G401 (cell line): Measurements from ENCODE around the gene LONP2. TPM values are rescaled to one million over a fixed set of nuclear protein-coding genes. Genes with fewer than 3 reads are reported as not detected.

Source experiments
- total RNA-seq: library from RNA; depleted of rRNA; stranded (reverse); fragments of >200 nt; shearing (Covaris generic); gene quantifications from 2 replicates; pipeline ENCODE4 v1.2.3, GENCODE V29; 2014; rRNA removed

LONP2 gene
- total RNA-seq, 1 experiment from 2014 or later = 36.1 TPM

Other genes starting within 250 kb of the LONP2 start
- not detected in 2 replicates for gene ABCC12, start 88.3 kb upstream of the LONP2 start, total RNA-seq
- gene ABCC11, start 3.2 kb downstream of the LONP2 start, total RNA-seq = 0.03 and 0.12 TPM in 2 replicates
- 11.1 and 21.3 TPM in 2 replicates for gene SIAH1, start 141.1 kb downstream of the LONP2 start, total RNA-seq